HAP-1 (cell line): ENCODE results near the gene RAET1E.
"Not testable (repeated sequence)": the region's sequence is repeated elsewhere in the genome, so short reads cannot be mapped to it uniquely, and the experiment has no call there.

Experiments
- DNase-seq, 2 experiments: peaks; one replicate each; pipeline ENCODE4 v3.0.0-alpha.2; 2016 to 2020; ENCODE audit warnings: low spot score in 2 of 2
- H3K27me3 ChIP-seq: fragments of 250-450 bp; sonication (Bioruptor Pico); 2 replicates; pipeline ENCODE4 v1.5.1; 2020; ENCODE audit warnings: low read depth, mild to moderate bottlenecking, moderate library complexity
- H3K36me3 ChIP-seq: fragments of 250-450 bp; sonication (Bioruptor Pico); replicated peaks from 2 replicates; pipeline ENCODE4 v1.5.1; 2020; ENCODE audit warnings: mild to moderate bottlenecking
- H3K4me1 ChIP-seq: fragments of 250-450 bp; sonication (Bioruptor Pico); 2 replicates; pipeline ENCODE4 v1.5.1; 2020; ENCODE audit warnings: mild to moderate bottlenecking
- H3K4me3 ChIP-seq: fragments of 250-450 bp; sonication (Bioruptor Pico); 2 replicates; pipeline ENCODE4 v1.5.1; 2020; ENCODE audit warnings: mild to moderate bottlenecking, moderate library complexity
- H3K9me3 ChIP-seq: fragments of 250-450 bp; sonication (Bioruptor Pico); 2 replicates; pipeline ENCODE4 v1.5.1; 2020; ENCODE audit warnings: mild to moderate bottlenecking, moderate library complexity
- in situ Hi-C: fragments of 300-500 bp; cut with MboI; formaldehyde crosslinking; loops from 3 replicates; pipeline ENCODE4 v1.14.3; 2020; ENCODE audit warnings: low sequenced_read_pairs, inconsistent platforms, mixed read lengths

Gene RAET1E

GRCh38 chr6:149924933-149925252, 27.0 kb upstream of the RAET1E start:
- H3K9me3 ChIP-seq, result no peaks in the 10 kb centered on the region
- no peaks in the 10 kb centered on the region; the same call in none of the 2 replicates for H3K27me3 ChIP-seq
- no peaks in the 10 kb centered on the region for H3K36me3 ChIP-seq
- in situ Hi-C loops, result loop anchor here (10.0 to 25.0 kb wide), 4 partner anchors 210 to 887 kb away; partner anchors contain the start of gene LATS1
- DNase-seq, result no peak
- H3K4me1 ChIP-seq, result no peaks in the 10 kb centered on the region; the same call in 1 of the 2 replicates
- no peak overlapping the region for H3K4me3 ChIP-seq

- in situ Hi-C loops, result loop anchor here (10.0 to 25.0 kb wide), 2 partner anchors 210 to 862 kb away; partner anchors contain the start of gene LATS1
- no peak for DNase-seq
- Histone ChIP-seq H3K4me3 (no peak overlapping the region), H3K27me3 (no peaks in the 10 kb centered on the region; the same call in 1 of the 2 replicates), H3K36me3 (no peaks in the 10 kb centered on the region), H3K9me3 (no peaks in the 10 kb centered on the region), H3K4me1 (no peaks in the 10 kb centered on the region; the same call in 1 of the 2 replicates)
Measured at GRCh38 chr6:149924206-149924932, 26.5 kb upstream of the RAET1E start.

GRCh38 chr6:149923327-149923986, 25.5 kb upstream of the RAET1E start:
- no peaks in the 10 kb centered on the region; the same call in 1 of the 2 replicates for H3K27me3 ChIP-seq
- H3K36me3 ChIP-seq, result no peaks in the 10 kb centered on the region
- H3K9me3 ChIP-seq, result no peaks in the 10 kb centered on the region
- peak overlapping the region; percentile 43 for H3K4me3 ChIP-seq
- in situ Hi-C loops, result loop anchor here (10.0 to 25.0 kb wide), 2 partner anchors 209 to 861 kb away; partner anchors contain the start of gene LATS1
- no peaks in the 10 kb centered on the region; the same call in 1 of the 2 replicates for H3K4me1 ChIP-seq
- DNase-seq, result no peak

- H3K36me3 ChIP-seq, result no peaks in the 10 kb centered on the region
- no peaks in the 10 kb centered on the region for H3K27me3 ChIP-seq
- DNase-seq, result peak; percentile 94 to 96
- H3K4me3 ChIP-seq, result peak within 1 kb of the TSS; percentile 43
- H3K4me1 ChIP-seq, result no peaks in the 10 kb centered on the region; the same call in 1 of the 2 replicates
- H3K9me3 ChIP-seq, result no peaks in the 10 kb centered on the region
- in situ Hi-C loops, result loop anchor here (10.0 to 25.0 kb wide), 2 partner anchors 208 to 860 kb away; partner anchors contain the start of gene LATS1
Measured at GRCh38 chr6:149922642-149923326, 24.9 kb upstream of the RAET1E start, which contains the start of gene RAET1G. TSS of gene RAET1G (minus strand) at chr6:149923121. CDS start at chr6:149923010, 111 bp downstream.

GRCh38 chr6:149922091-149922490, 24.2 kb upstream of the RAET1E start:
- H3K36me3 ChIP-seq, H3K9me3 ChIP-seq, H3K4me1 ChIP-seq, H3K27me3 ChIP-seq, H3K4me3 ChIP-seq, DNase-seq: not testable (repeated sequence)
- in situ Hi-C loops, result loop anchor here (10.0 to 25.0 kb wide), 2 partner anchors 207 to 860 kb away; partner anchors contain the start of gene LATS1

- no peaks in the 10 kb centered on the region for H3K27me3 ChIP-seq
- in situ Hi-C loops, result loop anchor here (10.0 to 25.0 kb wide), 2 partner anchors 207 to 859 kb away; partner anchors contain the start of gene LATS1
Measured at GRCh38 chr6:149921361-149921760, 23.4 kb upstream of the RAET1E start.

GRCh38 chr6:149919834-149920225, 21.9 kb upstream of the RAET1E start:
- no peaks in the 10 kb centered on the region; the same call in 1 of the 2 replicates for H3K4me1 ChIP-seq
- H3K27me3 ChIP-seq, result no peaks in the 10 kb centered on the region
- no peak for DNase-seq
- H3K36me3 ChIP-seq, result no peaks in the 10 kb centered on the region
- in situ Hi-C loops, result loop anchor here (10.0 to 25.0 kb wide), 2 partner anchors 205 to 858 kb away; partner anchors contain the start of gene LATS1
- no peaks in the 10 kb centered on the region for H3K9me3 ChIP-seq
- no peak overlapping the region for H3K4me3 ChIP-seq

More at GRCh38 chr6:149921361-149921760, 23.4 kb upstream of the RAET1E start:
- Histone ChIP-seq H3K9me3 (no peaks in the 10 kb centered on the region), H3K4me1 (no peaks in the 10 kb centered on the region; the same call in 1 of the 2 replicates), H3K4me3 (no peak overlapping the region), H3K36me3 (no peaks in the 10 kb centered on the region)
- no peak for DNase-seq

- in situ Hi-C loops, result loop anchor here (25.0 kb wide), 1 partner anchor 857 kb away; no protein-coding TSS in a partner anchor
Measured at GRCh38 chr6:149919126-149919833, 21.4 kb upstream of the RAET1E start.

GRCh38 chr6:149918151-149918905, 20.4 kb upstream of the RAET1E start:
- no peak for DNase-seq
- in situ Hi-C loops, result loop anchor here (25.0 kb wide), 1 partner anchor 856 kb away; no protein-coding TSS in a partner anchor
- H3K27me3 ChIP-seq, result no peaks in the 10 kb centered on the region
- H3K4me3 ChIP-seq, result no peak overlapping the region
- H3K9me3 ChIP-seq, result no peaks in the 10 kb centered on the region
- no peaks in the 10 kb centered on the region for H3K36me3 ChIP-seq
- H3K4me1 ChIP-seq, result no peaks in the 10 kb centered on the region; the same call in 1 of the 2 replicates

More at GRCh38 chr6:149919126-149919833, 21.4 kb upstream of the RAET1E start:
- DNase-seq, H3K9me3 ChIP-seq, H3K36me3 ChIP-seq, H3K27me3 ChIP-seq, H3K4me1 ChIP-seq, H3K4me3 ChIP-seq: not testable (repeated sequence)

GRCh38 chr6:149917679-149918078, 19.8 kb upstream of the RAET1E start:
- DNase-seq, result no peak
- in situ Hi-C loops, result loop anchor here (25.0 kb wide), 1 partner anchor 855 kb away; no protein-coding TSS in a partner anchor
- Histone ChIP-seq H3K27me3 (no peaks in the 10 kb centered on the region), H3K4me1 (no peaks in the 10 kb centered on the region), H3K36me3 (no peaks in the 10 kb centered on the region), H3K9me3 (no peaks in the 10 kb centered on the region), H3K4me3 (no peak overlapping the region)

- in situ Hi-C loops, result loop anchor here (25.0 kb wide), 1 partner anchor 854 kb away; no protein-coding TSS in a partner anchor
- no peaks in the 10 kb centered on the region for H3K9me3 ChIP-seq
- no peak overlapping the region for H3K4me3 ChIP-seq
- H3K27me3 ChIP-seq, result no peaks in the 10 kb centered on the region
- no peak for DNase-seq
- no peaks in the 10 kb centered on the region for H3K36me3 ChIP-seq
- no peaks in the 10 kb centered on the region for H3K4me1 ChIP-seq
Measured at GRCh38 chr6:149915970-149916865, 18.3 kb upstream of the RAET1E start.
